H9 (cell line): ENCODE results near the gene METTL1. TPM values are rescaled to one million over a fixed set of nuclear protein-coding genes. Genes with fewer than 3 reads are reported as not detected.

Experiments
- DNase-seq: peaks from one replicate; pipeline ENCODE4 v3.0.0-alpha.2; 2017
- H2AFZ ChIP-seq: one replicate; pipeline ENCODE4 v1.6.1; 2013; ENCODE audit warnings: mild to moderate bottlenecking, low read length, control low read depth, moderate library complexity
- H2AK5ac ChIP-seq: 2 replicates; pipeline ENCODE4 v1.6.1; 2013; ENCODE audit warnings: low read length, control low read depth, mixed read lengths; ENCODE audit not compliant: insufficient read length
- H2BK120ac ChIP-seq: one replicate; pipeline ENCODE4 v1.6.1; 2013; ENCODE audit warnings: low read depth, mild to moderate bottlenecking, low read length, control low read depth, inconsistent platforms; ENCODE audit not compliant: poor library complexity, severe bottlenecking
- H2BK12ac ChIP-seq: 2 replicates; pipeline ENCODE4 v1.6.1; 2013; ENCODE audit warnings: low read length, control low read depth, mixed read lengths, low read depth; ENCODE audit not compliant: insufficient read length
- H2BK15ac ChIP-seq: 2 replicates; pipeline ENCODE4 v1.6.1; 2013; ENCODE audit warnings: low read depth, low read length, control low read depth
- H2BK20ac ChIP-seq: one replicate; pipeline ENCODE4 v1.6.1; 2013; ENCODE audit warnings: low read depth, mild to moderate bottlenecking, low read length, control low read depth, inconsistent platforms; ENCODE audit not compliant: poor library complexity, severe bottlenecking
- H2BK5ac ChIP-seq: 2 replicates; pipeline ENCODE4 v1.6.1; 2013; ENCODE audit warnings: low read length, control low read depth, mixed read lengths; ENCODE audit not compliant: insufficient read length
- H3K14ac ChIP-seq: 2 replicates; pipeline ENCODE4 v1.6.1; 2013; ENCODE audit warnings: low read length, control low read depth; ENCODE audit not compliant: insufficient read depth
- H3K18ac ChIP-seq: 2 replicates; pipeline ENCODE4 v1.6.1; 2013; ENCODE audit warnings: low read depth, mild to moderate bottlenecking, mixed read lengths, low read length, control low read depth; ENCODE audit not compliant: insufficient read length
- H3K23ac ChIP-seq: 2 replicates; pipeline ENCODE4 v1.6.1; 2013; ENCODE audit warnings: low read length, control low read depth, mixed read lengths, low read depth; ENCODE audit not compliant: insufficient read length
- H3K23me2 ChIP-seq: 2 replicates; pipeline ENCODE4 v1.6.1; 2013; ENCODE audit warnings: low read depth, mild to moderate bottlenecking, mixed read lengths, low read length, control low read depth; ENCODE audit not compliant: insufficient read length, poor library complexity, severe bottlenecking
- H3K27ac ChIP-seq: 2 replicates; pipeline ENCODE4 v1.5.1; 2013; ENCODE audit warnings: low read length, control low read depth, mixed read lengths, low read depth; ENCODE audit not compliant: insufficient read length
- H3K27me3 ChIP-seq: 2 replicates; pipeline ENCODE4 v1.6.1; 2013; ENCODE audit warnings: low read length, control low read depth, inconsistent platforms; ENCODE audit not compliant: insufficient read depth
- H3K4ac ChIP-seq: 2 replicates; pipeline ENCODE4 v1.6.1; 2013; ENCODE audit warnings: low read depth, mild to moderate bottlenecking, control low read depth, inconsistent platforms, low read length, moderate library complexity
- H3K4me1 ChIP-seq: 2 replicates; pipeline ENCODE4 v1.6.1; 2013; ENCODE audit warnings: low read length, control low read depth, inconsistent platforms; ENCODE audit not compliant: insufficient read depth
- H3K4me2 ChIP-seq: 2 replicates; pipeline ENCODE4 v1.6.1; 2013; ENCODE audit warnings: low read length, control low read depth, mixed read lengths; ENCODE audit not compliant: insufficient read length, insufficient read depth
- H3K56ac ChIP-seq: 2 replicates; pipeline ENCODE4 v1.6.1; 2013; ENCODE audit warnings: low read depth, mild to moderate bottlenecking, mixed read lengths, low read length, control low read depth; ENCODE audit not compliant: insufficient read length
- H3K79me1 ChIP-seq: 2 replicates; pipeline ENCODE4 v1.6.1; 2013; ENCODE audit warnings: low read depth, mild to moderate bottlenecking, moderate library complexity, low read length, control low read depth, inconsistent platforms; ENCODE audit not compliant: insufficient read depth, poor library complexity, severe bottlenecking
- H3K79me2 ChIP-seq: 2 replicates; pipeline ENCODE4 v1.6.1; 2013; ENCODE audit warnings: low read length, control low read depth, inconsistent platforms; ENCODE audit not compliant: insufficient read depth
- H3K9ac ChIP-seq: 2 replicates; pipeline ENCODE4 v1.6.1; 2013; ENCODE audit warnings: low read length, control low read depth, mixed read lengths; ENCODE audit not compliant: insufficient read length; ENCODE audit errors: extremely low read depth
- H3K9me3 ChIP-seq: one replicate; pipeline ENCODE4 v1.6.1; 2013; ENCODE audit warnings: low read depth, low read length, inconsistent platforms; ENCODE audit not compliant: control insufficient read depth
- H3T11ph ChIP-seq: one replicate; pipeline ENCODE4 v1.6.1; 2013; ENCODE audit warnings: mild to moderate bottlenecking, low read length, control low read depth, inconsistent platforms
- H4K20me1 ChIP-seq: one replicate; pipeline ENCODE4 v1.6.1; 2013; ENCODE audit not compliant: control insufficient read depth, insufficient read length, insufficient read depth
- H4K5ac ChIP-seq: 2 replicates; pipeline ENCODE4 v1.6.1; 2013; ENCODE audit warnings: low read depth, mild to moderate bottlenecking, mixed read lengths, low read length, control low read depth; ENCODE audit not compliant: insufficient read length
- H4K8ac ChIP-seq: replicated peaks from 2 replicates; pipeline ENCODE4 v1.6.1; 2013; ENCODE audit warnings: low read length, control low read depth, mixed read lengths, low read depth; ENCODE audit not compliant: insufficient read length
- H4K91ac ChIP-seq: 2 replicates; pipeline ENCODE4 v1.6.1; 2013; ENCODE audit warnings: low read depth, mild to moderate bottlenecking, moderate library complexity, mixed read lengths, low read length, control low read depth; ENCODE audit not compliant: insufficient read length
- H3K27ac Mint-ChIP-seq, 3 experiments: 2 replicates in 2 of 3; 3 replicates in 1 of 3; pipeline ENCODE4 v1.8.0; 2020 to 2021; ENCODE audit warnings: mixed read lengths in 3 of 3, mild to moderate bottlenecking in 1 of 3, moderate library complexity in 1 of 3
- H3K27me3 Mint-ChIP-seq: 2 replicates; pipeline ENCODE4 v1.8.0; 2021; ENCODE audit warnings: low read depth, mild to moderate bottlenecking, moderate library complexity, mixed read lengths
- H3K36me3 Mint-ChIP-seq, 3 experiments: 2 replicates in 2 of 3; 3 replicates in 1 of 3; pipeline ENCODE4 v1.8.0; 2020 to 2021; ENCODE audit warnings: low read depth in 3 of 3, mixed read lengths in 3 of 3; ENCODE audit not compliant: insufficient read depth in 1 of 3
- H3K4me1 Mint-ChIP-seq, 2 experiments: 2 replicates each; pipeline ENCODE4 v1.8.0; 2020; ENCODE audit warnings: mixed read lengths in 2 of 2
- H3K4me3 Mint-ChIP-seq, 2 experiments: 2 replicates in 1 of 2; 3 replicates in 1 of 2; pipeline ENCODE4 v1.8.0; 2020 to 2021; ENCODE audit warnings: mild to moderate bottlenecking in 2 of 2, mixed read lengths in 2 of 2, moderate library complexity in 1 of 2
- H3K9me3 Mint-ChIP-seq, 2 experiments: 2 replicates in 1 of 2; 3 replicates in 1 of 2; pipeline ENCODE4 v1.8.0; 2020; ENCODE audit warnings: mild to moderate bottlenecking in 2 of 2, mixed read lengths in 2 of 2, moderate library complexity in 1 of 2
- WGBS: extraction: QIAGEN DNeasy Blood & Tissue Kit; methylation state at CpG from one replicate; pipeline ENCODE4 v1.1.7; 2013; ENCODE audit warnings: missing lambda C conversion rate, low lambda C conversion rate, mixed read lengths; ENCODE audit not compliant: insufficient read length; ENCODE audit errors: extremely low coverage; 5-methylcytosine and 5-hydroxymethylcytosine counted together
- total RNA-seq: library from RNA; stranded (reverse); gene quantifications from 2 replicates; pipeline ENCODE4 v1.2.1, GENCODE V29; 2021
- TF ChIP-seq, protein P1 (sequence below): fragments of 200-600 bp; sonication (generic); conservative IDR thresholded peaks from 3 replicates; pipeline ENCODE4 v1.8.0; 2021; ENCODE audit warnings: antibody characterized with exemption, mild to moderate bottlenecking

The METTL1 gene
- total RNA-seq, 1 experiment from 2014 or later: 58.4 TPM

DNA sequence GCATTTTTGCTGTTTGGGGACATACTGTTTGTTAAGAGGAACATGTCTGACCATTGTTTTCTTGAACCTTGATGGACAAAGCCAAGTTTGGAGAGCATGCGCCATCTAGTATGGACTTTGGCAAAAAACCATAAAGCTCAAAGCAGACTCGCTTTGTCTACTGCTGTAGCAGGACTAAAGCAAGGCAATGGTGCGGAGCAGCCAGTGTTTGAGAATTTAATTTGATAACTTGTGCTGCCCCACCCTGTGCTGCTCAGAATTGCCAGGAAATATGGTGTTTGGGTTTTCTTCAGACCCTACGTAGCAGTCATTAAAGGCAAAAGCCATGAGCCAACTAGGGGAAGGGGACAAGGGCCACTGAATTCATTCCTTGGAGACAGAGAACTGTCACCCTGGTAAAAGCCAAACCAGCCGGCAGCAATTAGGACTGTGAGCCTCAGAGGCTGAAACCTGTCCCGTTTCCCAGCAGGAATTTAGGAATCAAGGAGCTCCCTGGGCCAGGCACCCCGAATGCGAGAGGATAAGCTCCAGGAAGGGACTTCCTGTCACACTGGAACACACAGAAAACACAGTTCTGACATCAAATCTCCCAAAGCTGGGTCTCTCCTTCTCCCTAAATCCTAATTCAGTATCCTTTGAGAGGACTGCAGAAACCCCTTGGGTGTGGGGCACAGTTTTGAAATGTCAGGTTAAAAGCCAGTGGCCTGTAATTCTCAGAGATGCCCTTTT is 45.5 kb upstream of the METTL1 start:
- H3K27ac Mint-ChIP-seq: no peak overlapping the region
- no peaks in the 10 kb centered on the region for H3K9me3 ChIP-seq
- H3K9ac ChIP-seq: no peak overlapping the region
- no peak overlapping the region for H3T11ph ChIP-seq
- no peaks in the 10 kb centered on the region for H3K27me3 ChIP-seq
- H3K27me3 Mint-ChIP-seq: no peaks in the 10 kb centered on the region
- H3K79me1 ChIP-seq: no peaks in the 10 kb centered on the region
- H3K23ac ChIP-seq: no peak overlapping the region
- H3K4me2 ChIP-seq: no peak overlapping the region
- no peak overlapping the region for H3K4me3 Mint-ChIP-seq
- H3K4me1 ChIP-seq: no peaks in the 10 kb centered on the region
- H3K18ac ChIP-seq: no peak overlapping the region
- no peak for DNase-seq
- no CpG with 5 or more reads among the region's 8 CpGs for WGBS
- no peak overlapping the region for H3K56ac ChIP-seq
- H4K5ac ChIP-seq: no peak overlapping the region
- H2BK15ac ChIP-seq: no peak overlapping the region
- no peak overlapping the region for H3K27ac ChIP-seq
- no peak overlapping the region for H2BK5ac ChIP-seq
- H3K4me1 Mint-ChIP-seq: peaks cover 6 to 10% of the 10 kb centered on the region in 2 experiments
- H3K23me2 ChIP-seq: no peaks in the 10 kb centered on the region
- no peaks in the 10 kb centered on the region for H3K9me3 Mint-ChIP-seq
- H3K79me2 ChIP-seq: no peaks in the 10 kb centered on the region
- H3K36me3 Mint-ChIP-seq: peaks cover 3 to 20% (median 16%) of the 10 kb centered on the region in 3 experiments
- no peak overlapping the region for H2BK12ac ChIP-seq
- H2BK20ac ChIP-seq: no peak overlapping the region
- H4K20me1 ChIP-seq: no peaks in the 10 kb centered on the region
- H3K4ac ChIP-seq: no peak overlapping the region
- H2AFZ ChIP-seq: no peak overlapping the region
- no peak overlapping the region for H4K91ac ChIP-seq
- TF ChIP-seq, protein P1, sequence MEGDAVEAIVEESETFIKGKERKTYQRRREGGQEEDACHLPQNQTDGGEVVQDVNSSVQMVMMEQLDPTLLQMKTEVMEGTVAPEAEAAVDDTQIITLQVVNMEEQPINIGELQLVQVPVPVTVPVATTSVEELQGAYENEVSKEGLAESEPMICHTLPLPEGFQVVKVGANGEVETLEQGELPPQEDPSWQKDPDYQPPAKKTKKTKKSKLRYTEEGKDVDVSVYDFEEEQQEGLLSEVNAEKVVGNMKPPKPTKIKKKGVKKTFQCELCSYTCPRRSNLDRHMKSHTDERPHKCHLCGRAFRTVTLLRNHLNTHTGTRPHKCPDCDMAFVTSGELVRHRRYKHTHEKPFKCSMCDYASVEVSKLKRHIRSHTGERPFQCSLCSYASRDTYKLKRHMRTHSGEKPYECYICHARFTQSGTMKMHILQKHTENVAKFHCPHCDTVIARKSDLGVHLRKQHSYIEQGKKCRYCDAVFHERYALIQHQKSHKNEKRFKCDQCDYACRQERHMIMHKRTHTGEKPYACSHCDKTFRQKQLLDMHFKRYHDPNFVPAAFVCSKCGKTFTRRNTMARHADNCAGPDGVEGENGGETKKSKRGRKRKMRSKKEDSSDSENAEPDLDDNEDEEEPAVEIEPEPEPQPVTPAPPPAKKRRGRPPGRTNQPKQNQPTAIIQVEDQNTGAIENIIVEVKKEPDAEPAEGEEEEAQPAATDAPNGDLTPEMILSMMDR: no peak
- H2BK120ac ChIP-seq: no peak overlapping the region
- H4K8ac ChIP-seq: no peak overlapping the region
- H3K14ac ChIP-seq: no peak overlapping the region
- H2AK5ac ChIP-seq: no peak overlapping the region
